ENCODE data around the gene EIF1AX. TPM values are rescaled to one million over a fixed set of nuclear protein-coding genes. Genes with fewer than 3 reads are reported as not detected.

EIF1AX gene
- total RNA-seq, 2 experiments from 2014 or later = 27.5 to 98.5 TPM

GRCh38 chrX:20144491-20144890 lies 2.9 kb upstream of the EIF1AX start:
- peak; percentile 6 for DNase-seq (ENCODE audit: low spot score)
- Histone ChIP-seq H3K4me2 (ENCODE audit: low read length) (no peak overlapping the region), H3K4me1 (ENCODE audit: insufficient read depth, low read length, poor library complexity, severe bottlenecking) (peaks cover 9% of the 10 kb centered on the region), H3K9me3 (ENCODE audit: low read length) (no peaks in the 10 kb centered on the region), H4K20me1 (ENCODE audit: insufficient read depth, low read length) (peaks cover 15% of the 10 kb centered on the region), H3K36me3 (ENCODE audit: insufficient read depth, low read length) (peaks cover 16% of the 10 kb centered on the region), H3K4me3 (ENCODE audit: low read depth, low read length, poor library complexity, severe bottlenecking) (no peak overlapping the region), H3K27ac (ENCODE audit: low read depth, low read length, poor library complexity, severe bottlenecking) (no peak overlapping the region), H3K79me2 (ENCODE audit: insufficient read depth, low read depth, low read length) (peaks cover 20% of the 10 kb centered on the region), H3K9me2 (ENCODE audit: insufficient read depth, low read length) (no peaks in the 10 kb centered on the region), H2AFZ (ENCODE audit: low read length) (no peak overlapping the region)
- no peak for TF ChIP-seq EZH2phosphoT487 (IDR thresholded peaks at IDR 0.05; ENCODE audit: borderline replicate concordance, low read depth, low read length)
- no peak for TF ChIP-seq CTCF (conservative IDR thresholded peaks at IDR 0.05; ENCODE audit: low read length)
- intact Hi-C loops (cut with micrococcal nuclease; ENCODE audit: unreplicated experiment) = loop anchor here (5.0 kb wide), 2 partner anchors 123 to 293 kb away; partner anchors contain the start of gene RPS6KA3
- ChIA-PET CTCF (ENCODE audit: unreplicated experiment) (no interaction called here), POLR2A (no interaction called here)
- BruUV-seq (replicated peaks) = no TSS peak

- H3K9me3 ChIP-seq (ENCODE audit: low read length) = no peaks in the 10 kb centered on the region
- peaks cover 18% of the 10 kb centered on the region for H4K20me1 ChIP-seq (ENCODE audit: insufficient read depth, low read length)
- H3K4me2 ChIP-seq (ENCODE audit: low read length) = no peak overlapping the region
- no peak overlapping the region for H3K4me3 ChIP-seq (ENCODE audit: low read depth, low read length, poor library complexity, severe bottlenecking)
- ChIA-PET POLR2A (interaction anchor here (0.5 to 0.6 kb wide), 2 partner anchors 123 to 294 kb away, joined by 3 to 4 read pairs; partner anchors contain the start of gene RPS6KA3), CTCF (ENCODE audit: unreplicated experiment) (no interaction called here)
- BruUV-seq (replicated peaks) = no TSS peak
- no peak overlapping the region for H2AFZ ChIP-seq (ENCODE audit: low read length)
- peaks cover 13% of the 10 kb centered on the region for H3K4me1 ChIP-seq (ENCODE audit: insufficient read depth, low read length, poor library complexity, severe bottlenecking)
- intact Hi-C loops (cut with micrococcal nuclease; ENCODE audit: unreplicated experiment) = loop anchor here (5.0 kb wide), 2 partner anchors 124 to 294 kb away; partner anchors contain the start of gene RPS6KA3
- no peaks in the 10 kb centered on the region for H3K9me2 ChIP-seq (ENCODE audit: insufficient read depth, low read length)
- no peak for DNase-seq (ENCODE audit: low spot score)
- peaks cover 26% of the 10 kb centered on the region for H3K36me3 ChIP-seq (ENCODE audit: insufficient read depth, low read length)
- no peak overlapping the region for H3K27ac ChIP-seq (ENCODE audit: low read depth, low read length, poor library complexity, severe bottlenecking)
- TF ChIP-seq CTCF (conservative IDR thresholded peaks at IDR 0.05; ENCODE audit: low read length) (no peak), EZH2phosphoT487 (IDR thresholded peaks at IDR 0.05; ENCODE audit: borderline replicate concordance, low read depth, low read length) (no peak)
- H3K79me2 ChIP-seq (ENCODE audit: insufficient read depth, low read depth, low read length) = peaks cover 29% of the 10 kb centered on the region
Measured at GRCh38 chrX:20143561-20143960, 1.9 kb upstream of the EIF1AX start.

GRCh38 chrX:20143111-20143510 lies 1.5 kb upstream of the EIF1AX start:
- DNase-seq (ENCODE audit: low spot score) = no peak
- H3K27ac ChIP-seq (ENCODE audit: low read depth, low read length, poor library complexity, severe bottlenecking) = no peak overlapping the region
- peaks cover 13% of the 10 kb centered on the region for H3K4me1 ChIP-seq (ENCODE audit: insufficient read depth, low read length, poor library complexity, severe bottlenecking)
- H3K9me2 ChIP-seq (ENCODE audit: insufficient read depth, low read length) = no peaks in the 10 kb centered on the region
- BruUV-seq (replicated peaks) = no TSS peak
- no peak overlapping the region for H2AFZ ChIP-seq (ENCODE audit: low read length)
- H3K4me2 ChIP-seq (ENCODE audit: low read length) = no peak overlapping the region
- intact Hi-C loops (cut with micrococcal nuclease; ENCODE audit: unreplicated experiment) = loop anchor here (5.0 kb wide), 2 partner anchors 124 to 294 kb away; partner anchors contain the start of gene RPS6KA3
- H4K20me1 ChIP-seq (ENCODE audit: insufficient read depth, low read length) = peaks cover 18% of the 10 kb centered on the region
- TF ChIP-seq EZH2phosphoT487 (IDR thresholded peaks at IDR 0.05; ENCODE audit: borderline replicate concordance, low read depth, low read length) (no peak), CTCF (conservative IDR thresholded peaks at IDR 0.05; ENCODE audit: low read length) (no peak)
- H3K36me3 ChIP-seq (ENCODE audit: insufficient read depth, low read length) = peaks cover 30% of the 10 kb centered on the region
- H3K9me3 ChIP-seq (ENCODE audit: low read length) = no peaks in the 10 kb centered on the region
- H3K79me2 ChIP-seq (ENCODE audit: insufficient read depth, low read depth, low read length) = peaks cover 34% of the 10 kb centered on the region
- no peak overlapping the region for H3K4me3 ChIP-seq (ENCODE audit: low read depth, low read length, poor library complexity, severe bottlenecking)
- ChIA-PET POLR2A (interaction anchor here (0.5 to 0.7 kb wide), 2 partner anchors 16 to 124 kb away, joined by 3 to 4 read pairs; partner anchors contain the start of gene RPS6KA3), CTCF (ENCODE audit: unreplicated experiment) (no interaction called here)

All from OCI-LY7 (cell line).